HFFc6 (cell line): ENCODE measurements around the gene PAK2. TPM values are rescaled to one million over a fixed set of nuclear protein-coding genes. Genes with fewer than 3 reads are reported as not detected.
A peak's percentile ranks its signal among the peaks of the same experiment; 100 is the strongest.

Experiments used
- DNase-seq: peaks from one replicate; pipeline ENCODE4 v3.0.0-alpha.2; 2018
- H3K27ac Mint-ChIP-seq: 2 replicates; pipeline ENCODE4 v1.8.0; 2020; ENCODE audit warnings: mild to moderate bottlenecking, mixed read lengths
- H3K27me3 Mint-ChIP-seq: 2 replicates; pipeline ENCODE4 v1.8.0; 2021; ENCODE audit warnings: mild to moderate bottlenecking, moderate library complexity, mixed read lengths; ENCODE audit not compliant: insufficient read depth
- H3K36me3 Mint-ChIP-seq: 2 replicates; pipeline ENCODE4 v1.8.0; 2021; ENCODE audit warnings: low read depth, mixed read lengths
- H3K4me1 Mint-ChIP-seq: 2 replicates; pipeline ENCODE4 v1.8.0; 2020; ENCODE audit warnings: low read depth, mixed read lengths
- H3K4me3 Mint-ChIP-seq: 2 replicates; pipeline ENCODE4 v1.8.0; 2020; ENCODE audit warnings: mild to moderate bottlenecking, moderate library complexity, mixed read lengths
- H3K9me3 Mint-ChIP-seq: 2 replicates; pipeline ENCODE4 v1.8.0; 2020; ENCODE audit warnings: mild to moderate bottlenecking, mixed read lengths
- CTCF ChIP-seq: fragments of 200-600 bp; sonication (generic); IDR thresholded peaks from 2 replicates; pipeline ENCODE4 v1.5.0; 2021; ENCODE audit warnings: antibody characterized with exemption, mild to moderate bottlenecking
- long read RNA-seq: library from polyadenylated mRNA; unstranded; transcript quantifications from one replicate; pipeline ENCODE4 v2.0.0, GENCODE V29; 2019
- total RNA-seq, 6 experiments: library from RNA; stranded (reverse); fragmentation: NEBNext Ultra II Directional; extraction: Animal tissue kit (Norgen Biotek cat#: 25700); gene quantifications; 2 replicates in 1 of 6; 3 replicates in 5 of 6; pipeline ENCODE4 v1.2.3, GENCODE V29; 2021

The PAK2 gene
- total RNA-seq: 10 to 100 TPM; 63.9 to 78.0 (median 69.4) TPM
- long read RNA-seq, full-length matches to known transcripts: 9 of 36 reads
- long read RNA-seq, partial matches to known transcripts: 18 of 36 reads
- long read RNA-seq, other reads (novel, unspliced or antisense): 9 of 36 reads

GRCh38 chr3:196739671-196740480, at the start of gene PAK2:
TSS of gene PAK2 (plus strand) at chr3:196739857. CDS start at chr3:196782647, 42,790 bp downstream.
- peak; percentile 41; the same call in 1 of the 2 replicates for TF ChIP-seq CTCF
- peaks cover 39% of the 10 kb centered on the region for H3K4me1 Mint-ChIP-seq
- peak within 1 kb of the TSS; percentile 98 for H3K27ac Mint-ChIP-seq
- peak within 1 kb of the TSS; percentile 97 for H3K4me3 Mint-ChIP-seq
- peak; percentile 71 for DNase-seq
- H3K9me3 Mint-ChIP-seq: peaks cover 5% of the 10 kb centered on the region
- peaks cover 10% of the 10 kb centered on the region for H3K36me3 Mint-ChIP-seq
- no peaks in the 10 kb centered on the region for H3K27me3 Mint-ChIP-seq

- no peak for TF ChIP-seq CTCF
- H3K4me1 Mint-ChIP-seq: peaks cover 28% of the 10 kb centered on the region
- no peak overlapping the region for H3K4me3 Mint-ChIP-seq
- H3K9me3 Mint-ChIP-seq: no peaks in the 10 kb centered on the region
- H3K27ac Mint-ChIP-seq: no peak overlapping the region
- H3K36me3 Mint-ChIP-seq: no peaks in the 10 kb centered on the region
- peaks cover 17% of the 10 kb centered on the region for H3K27me3 Mint-ChIP-seq
- DNase-seq: no peak
Measured at GRCh38 chr3:196689941-196690660, 49.6 kb upstream of the PAK2 start.

GRCh38 chr3:196691386-196691785, 48.3 kb upstream of the PAK2 start:
- Mint-ChIP-seq H3K4me3 (no peak overlapping the region), H3K27me3 (peaks cover 17% of the 10 kb centered on the region), H3K9me3 (no peaks in the 10 kb centered on the region), H3K36me3 (no peaks in the 10 kb centered on the region), H3K27ac (no peak overlapping the region), H3K4me1 (peaks cover 19% of the 10 kb centered on the region)
- DNase-seq: no peak
- no peak for TF ChIP-seq CTCF

GRCh38 chr3:196694202-196694638, 45.4 kb upstream of the PAK2 start:
- DNase-seq: peak; percentile 20
- no peak overlapping the region for H3K27ac Mint-ChIP-seq
- H3K9me3 Mint-ChIP-seq: no peaks in the 10 kb centered on the region
- no peaks in the 10 kb centered on the region for H3K36me3 Mint-ChIP-seq
- peak; percentile 63 for TF ChIP-seq CTCF
- no peak overlapping the region for H3K4me3 Mint-ChIP-seq
- peaks cover 17% of the 10 kb centered on the region for H3K27me3 Mint-ChIP-seq
- no peaks in the 10 kb centered on the region for H3K4me1 Mint-ChIP-seq

- no peak for TF ChIP-seq CTCF
- no peaks in the 10 kb centered on the region for H3K9me3 Mint-ChIP-seq
- no peaks in the 10 kb centered on the region for H3K36me3 Mint-ChIP-seq
- H3K27ac Mint-ChIP-seq: no peak overlapping the region
- H3K4me1 Mint-ChIP-seq: no peaks in the 10 kb centered on the region
- H3K4me3 Mint-ChIP-seq: no peak overlapping the region
- peaks cover 17% of the 10 kb centered on the region for H3K27me3 Mint-ChIP-seq
- no peak for DNase-seq
Measured at GRCh38 chr3:196694941-196695848, 44.5 kb upstream of the PAK2 start.
